Hepatocyte (in vitro differentiated cells): ENCODE measurements around the gene PRDM7. TPM values are rescaled to one million over a fixed set of nuclear protein-coding genes. Genes with fewer than 3 reads are reported as not detected.

Experiments used
- polyA plus RNA-seq: library from polyadenylated mRNA; unstranded; fragments of >200 nt; fragmentation: Nextera tagmentation; extraction: Ambion mirVana; gene quantifications from 2 replicates; pipeline ENCODE4 v1.2.1, GENCODE V29; 2016
- total RNA-seq: library from RNA; depleted of rRNA; stranded (reverse); fragments of >200 nt; gene quantifications from 2 replicates; pipeline ENCODE4 v1.2.3, GENCODE V29; 2014

PRDM7 gene
- total and polyA plus RNA-seq, 2 experiments from 2014 or later: not detected

Other genes with a start within 250 kb of the PRDM7 start
- gene SPIRE2, start 248.9 kb downstream of the PRDM7 start, total RNA-seq: 16.9 and 21.7 TPM in 2 replicates
- 13.4 and 18.4 TPM in 2 replicates for gene SPIRE2, start 248.9 kb downstream of the PRDM7 start, polyA plus RNA-seq
- 79.3 and 130 TPM in 2 replicates for gene TCF25, start 203.7 kb downstream of the PRDM7 start, total RNA-seq
- gene TCF25, start 203.7 kb downstream of the PRDM7 start, polyA plus RNA-seq: 206 and 256 TPM in 2 replicates
- 4.2 and 4.5 TPM in 2 replicates for gene MC1R, start 158.5 kb downstream of the PRDM7 start, total RNA-seq
- gene MC1R, start 158.5 kb downstream of the PRDM7 start, polyA plus RNA-seq: 3.4 and 4.8 TPM in 2 replicates
- 50.0 and 87.2 TPM in 2 replicates for gene TUBB3, start 154.0 kb downstream of the PRDM7 start, total RNA-seq
- gene TUBB3, start 154.0 kb downstream of the PRDM7 start, polyA plus RNA-seq: 69.3 and 70.0 TPM in 2 replicates
- gene DEF8, start 128.6 kb downstream of the PRDM7 start, total RNA-seq: 61.7 and 69.1 TPM in 2 replicates
- gene DEF8, start 128.6 kb downstream of the PRDM7 start, polyA plus RNA-seq: 64.2 and 74.7 TPM in 2 replicates
- 5.5 and 8.5 TPM in 2 replicates for gene DBNDD1, start 57.9 kb downstream of the PRDM7 start, total RNA-seq
- gene DBNDD1, start 57.9 kb downstream of the PRDM7 start, polyA plus RNA-seq: 18.2 and 21.0 TPM in 2 replicates